ENCODE measurements around the gene COPZ1.

The COPZ1 gene

GRCh38 chr12:54398218-54398617 is 73.3 kb downstream of the COPZ1 start:
- no peak for DNase-seq (ENCODE audit: low spot score)

GRCh38 chr12:54398995-54399793 is 74.3 kb downstream of the COPZ1 start:
- DNase-seq (ENCODE audit: low spot score): peak; percentile 78

GRCh38 chr12:54401119-54401518 is 76.2 kb downstream of the COPZ1 start:
- no peak for DNase-seq (ENCODE audit: low spot score)

All from RKO (cell line).